DMS 273 (cell line): ENCODE data around the gene NUB1.

Source experiments
- DNase-seq: peaks from one replicate; lab custom pipeline; 2025; ENCODE audit not compliant: unreplicated experiment; lab: John Stamatoyannopoulos, UW

Gene NUB1

GRCh38 chr7:151388430-151388829 is 46.8 kb downstream of the NUB1 start:
- DNase-seq = no peak

- no peak for DNase-seq
Observed at GRCh38 chr7:151389096-151389767, 47.6 kb downstream of the NUB1 start.

DNA sequence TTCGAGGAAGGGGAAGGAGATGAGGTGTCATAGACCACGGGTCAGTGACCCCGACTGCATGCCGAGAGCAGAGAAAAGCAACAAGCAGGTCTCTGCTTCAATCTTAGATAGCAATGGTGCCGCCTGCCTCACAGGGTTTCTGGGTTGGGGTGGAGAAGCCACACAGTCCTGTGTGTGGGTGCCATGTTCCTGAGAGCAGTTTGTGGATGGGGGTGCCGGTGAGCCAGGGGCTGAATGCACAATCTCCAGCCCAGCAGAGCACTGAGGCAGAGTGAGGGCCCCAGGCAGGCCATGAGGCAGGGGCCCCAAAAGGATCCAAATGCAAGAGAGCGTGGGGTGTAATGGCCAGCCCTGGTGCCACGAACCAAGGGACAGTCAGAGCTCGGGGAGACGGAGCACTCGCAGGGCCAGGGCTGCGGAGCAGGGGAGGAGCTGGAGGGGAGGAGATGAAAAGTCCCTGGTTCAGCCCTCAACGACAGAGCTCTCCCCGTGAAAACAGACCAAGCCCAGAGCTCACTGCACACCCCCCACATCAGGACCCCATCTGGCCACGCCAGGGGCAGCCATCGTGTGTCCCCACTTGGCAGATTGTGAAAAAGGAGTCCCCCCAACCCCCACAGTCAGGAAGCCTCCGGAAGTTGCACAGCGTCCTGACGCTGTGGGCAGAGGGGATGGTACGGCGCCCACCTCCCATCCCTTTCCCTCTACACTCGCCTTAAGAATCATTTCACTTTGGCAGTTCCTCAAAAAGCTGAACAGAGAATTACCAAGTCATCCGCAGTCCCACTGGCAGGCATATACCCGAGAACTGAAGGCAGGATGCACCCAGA is 48.4 kb downstream of the NUB1 start:
- DNase-seq = no peak

DNA sequence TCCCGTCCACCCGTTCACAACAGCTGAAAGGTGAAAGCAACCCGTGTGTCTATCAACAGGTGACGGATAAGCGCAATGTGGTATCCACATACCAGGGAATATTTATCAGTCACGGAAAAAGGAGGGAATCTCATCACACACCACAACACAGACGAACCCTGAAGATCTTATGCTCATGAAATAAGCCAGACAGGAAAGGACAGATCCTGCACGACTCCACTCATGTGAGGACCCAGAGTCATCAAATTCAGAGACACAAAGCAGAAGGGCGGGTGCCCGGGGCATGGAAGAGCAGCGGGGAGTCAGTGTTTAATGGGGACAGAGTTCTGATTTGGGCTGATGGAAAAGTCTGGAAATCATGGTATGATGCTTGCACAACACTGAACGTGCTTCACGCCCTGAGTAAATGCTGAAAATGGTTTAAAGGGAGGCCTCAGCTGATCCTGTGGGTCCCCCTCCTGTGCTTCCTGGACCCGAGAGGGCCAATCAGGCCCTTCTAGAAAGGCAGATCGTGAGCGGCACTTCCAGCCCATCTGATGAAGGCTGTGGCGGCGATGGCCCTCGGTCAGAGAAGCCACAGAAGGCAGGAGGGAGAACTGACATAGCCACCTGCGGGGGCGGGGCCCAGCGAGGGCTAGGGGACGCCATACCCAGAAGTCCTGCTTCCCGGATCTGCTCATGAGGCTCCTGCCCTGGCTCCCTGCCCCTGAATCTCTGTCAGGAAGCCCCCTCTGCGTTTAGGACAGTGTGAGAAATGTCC is 49.2 kb downstream of the NUB1 start:
- DNase-seq = no peak

- no peak for DNase-seq
Observed at GRCh38 chr7:151391358-151391730, 49.7 kb downstream of the NUB1 start.

- DNase-seq = no peak
Observed at GRCh38 chr7:151392002-151392401, 50.4 kb downstream of the NUB1 start.

GRCh38 chr7:151392426-151392825 is 50.8 kb downstream of the NUB1 start:
- no peak for DNase-seq

DNA sequence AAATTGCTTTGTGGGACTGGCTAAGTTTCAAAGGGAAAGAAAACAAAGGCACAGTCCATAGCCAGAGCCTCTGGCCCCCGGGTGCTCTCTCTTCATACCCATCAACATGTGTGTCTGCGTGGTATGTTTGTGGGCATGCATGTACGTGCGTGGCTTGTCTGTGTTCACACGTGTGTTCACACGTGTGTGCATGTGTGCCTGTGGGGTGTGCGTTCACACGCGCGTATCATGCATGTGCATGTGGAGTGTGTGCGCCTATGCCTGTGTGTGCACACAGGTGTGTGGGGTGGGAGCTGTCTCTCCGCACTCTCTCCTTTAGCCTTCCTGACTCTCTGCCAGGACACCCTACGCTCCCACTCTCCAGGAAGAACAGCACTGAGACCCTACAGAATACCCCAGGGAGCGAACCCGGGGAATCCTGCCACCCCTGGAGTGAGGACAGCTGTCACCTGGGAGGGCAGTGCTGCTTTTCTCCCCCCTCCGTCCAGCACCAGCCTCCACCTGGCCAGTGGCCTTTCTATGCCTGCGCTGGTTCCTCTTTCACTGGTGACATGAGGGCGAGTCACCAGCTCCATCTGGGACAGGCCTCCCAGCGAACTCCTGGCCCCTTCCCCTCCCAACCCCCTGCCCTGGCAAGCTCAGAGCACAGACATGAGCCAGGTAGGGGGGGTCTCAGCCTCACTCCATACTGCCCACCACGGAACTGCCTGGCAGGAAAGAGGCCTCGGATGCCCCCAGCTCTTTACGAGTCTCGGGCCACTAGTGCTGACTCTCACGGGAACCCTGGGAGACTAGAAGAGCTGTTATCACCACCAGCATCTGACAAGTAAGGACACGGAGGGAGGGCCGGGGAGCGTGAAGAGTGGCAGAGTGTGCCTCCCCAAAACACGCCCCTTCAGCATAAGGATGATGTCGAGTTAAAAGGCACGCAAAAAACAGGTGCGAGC is 51.7 kb downstream of the NUB1 start:
- DNase-seq = no peak

- no peak for DNase-seq
Observed at GRCh38 chr7:151394076-151395035, 52.7 kb downstream of the NUB1 start.

- DNase-seq = no peak
Observed at GRCh38 chr7:151395036-151395367, 53.4 kb downstream of the NUB1 start.

DNA sequence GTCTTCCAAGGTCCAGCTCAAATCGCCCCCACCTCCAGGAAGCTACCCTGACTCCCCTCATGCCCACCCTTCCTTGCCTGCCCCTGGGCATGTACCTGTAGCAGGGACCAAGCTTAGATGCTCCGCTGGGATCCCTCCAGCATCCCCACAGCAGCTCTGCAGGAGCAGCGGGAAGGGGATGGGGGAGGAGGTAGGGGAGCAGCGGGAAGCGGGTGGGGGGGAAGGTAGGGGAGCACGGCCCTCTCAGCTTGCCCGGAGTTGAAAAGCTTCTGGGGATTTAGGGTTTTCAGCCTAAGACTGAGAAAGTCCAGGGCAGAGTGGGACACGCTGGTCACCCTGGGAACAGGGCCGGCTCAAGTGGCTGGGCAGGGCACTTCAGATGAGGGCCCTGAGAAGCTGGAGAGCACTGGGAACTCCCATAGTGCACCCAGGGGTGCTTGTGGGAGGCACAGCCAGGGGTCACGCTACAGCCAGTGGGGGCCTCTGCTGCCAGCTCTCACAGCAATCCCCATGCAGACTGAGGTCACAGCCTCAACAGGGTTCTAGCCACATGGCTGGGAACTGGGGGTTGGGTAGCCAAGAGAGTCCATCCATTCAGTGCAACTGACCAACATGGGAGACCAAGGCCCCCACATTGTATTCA is 54.8 kb downstream of the NUB1 start:
- no peak for DNase-seq

GRCh38 chr7:151397026-151397425 is 55.4 kb downstream of the NUB1 start:
- DNase-seq = no peak

- peak; percentile 31 for DNase-seq
Observed at GRCh38 chr7:151398446-151399304, 57.1 kb downstream of the NUB1 start.

DNA sequence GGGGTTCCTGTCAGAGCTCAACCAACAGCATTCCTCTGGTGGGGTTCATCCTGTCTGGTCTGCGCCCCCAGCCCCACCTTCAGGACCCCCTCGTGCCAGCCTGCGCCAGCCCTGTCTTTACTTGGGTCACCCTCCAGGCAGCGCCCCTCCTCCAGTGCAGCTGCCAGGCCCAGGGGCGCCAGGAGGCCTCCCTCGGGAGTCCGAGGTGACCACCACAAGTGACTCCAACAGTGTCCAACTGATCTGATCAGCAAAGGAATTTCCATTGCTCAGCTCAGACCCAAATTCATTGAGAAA is 57.6 kb downstream of the NUB1 start:
- DNase-seq = no peak

DNA sequence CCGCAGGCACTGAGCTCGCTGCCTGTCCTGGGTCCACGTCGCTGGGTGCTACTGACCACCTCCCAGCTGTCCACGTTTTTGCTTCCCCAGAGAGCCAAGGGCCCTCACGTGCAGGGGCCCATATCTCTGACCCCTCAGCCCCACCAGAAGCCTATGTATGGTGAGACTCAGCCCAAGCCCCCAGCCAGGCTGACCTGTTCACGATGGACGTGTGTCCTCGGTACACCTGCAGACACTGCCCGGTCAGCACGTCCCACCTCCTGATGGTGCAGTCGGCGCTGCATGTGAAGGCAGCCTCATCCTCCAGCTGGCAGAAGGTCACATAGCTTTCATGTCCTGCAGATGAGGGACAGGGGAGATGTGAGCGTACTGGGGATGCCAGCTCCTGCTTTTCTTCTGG is 58.3 kb downstream of the NUB1 start:
- no peak for DNase-seq

- DNase-seq = no peak
Observed at GRCh38 chr7:151400626-151401315, 59.2 kb downstream of the NUB1 start.

- DNase-seq = no peak
Observed at GRCh38 chr7:151402029-151402835, 60.6 kb downstream of the NUB1 start.
